Measurements from ENCODE around the gene GRID2IP. TPM values are rescaled to one million over a fixed set of nuclear protein-coding genes. Genes with fewer than 3 reads are reported as not detected.

The GRID2IP gene
- total RNA-seq, 3 donors from 2014 or later = 0.41 to 1.0 (median 0.58) TPM

- Histone ChIP-seq H3K9me3 (no peaks in the 10 kb centered on the region), H3K36me3 (ENCODE audit: low read depth) (no peaks in the 10 kb centered on the region), H3K4me3 (no peak overlapping the region), H3K4me1 (ENCODE audit: low read depth) (no peaks in the 10 kb centered on the region)
- intact Hi-C loops (cut with DNase I, micrococcal nuclease) = no loop called here
- no peak for TF ChIP-seq CTCF (IDR thresholded peaks at IDR 0.05)
- ATAC-seq = no peak
- no peak for DNase-seq
Measured at GRCh38 chr7:6495597-6496262, 55.5 kb downstream of the GRID2IP start.

- Histone ChIP-seq H3K4me1 (ENCODE audit: low read depth) (no peaks in the 10 kb centered on the region), H3K9me3 (no peaks in the 10 kb centered on the region), H3K36me3 (ENCODE audit: low read depth) (no peaks in the 10 kb centered on the region), H3K4me3 (no peak overlapping the region)
- TF ChIP-seq CTCF (IDR thresholded peaks at IDR 0.05) = no peak
- DNase-seq (peak in 1 of 3 donors; percentile 7), ATAC-seq (no peak)
- intact Hi-C loops (cut with DNase I, micrococcal nuclease) = no loop called here
Measured at GRCh38 chr7:6494365-6494764, 56.9 kb downstream of the GRID2IP start.

- intact Hi-C loops (cut with DNase I, micrococcal nuclease) = no loop called here
- TF ChIP-seq CTCF (IDR thresholded peaks at IDR 0.05) = no peak
- Histone ChIP-seq H3K4me1 (ENCODE audit: low read depth) (no peaks in the 10 kb centered on the region), H3K9me3 (no peaks in the 10 kb centered on the region), H3K4me3 (no peak overlapping the region), H3K36me3 (ENCODE audit: low read depth) (no peaks in the 10 kb centered on the region)
- ATAC-seq = no peak
- DNase-seq = no peak
Measured at GRCh38 chr7:6491194-6491593, 60.1 kb downstream of the GRID2IP start.

- Histone ChIP-seq H3K4me1 (ENCODE audit: low read depth) (peaks cover 4% of the 10 kb centered on the region), H3K4me3 (no peak overlapping the region), H3K36me3 (ENCODE audit: low read depth) (no peaks in the 10 kb centered on the region), H3K9me3 (no peaks in the 10 kb centered on the region)
- DNase-seq = no peak
- no peak for TF ChIP-seq CTCF (IDR thresholded peaks at IDR 0.05)
- no peak for ATAC-seq
- intact Hi-C loops (cut with DNase I, micrococcal nuclease) = no loop called here
Measured at GRCh38 chr7:6489612-6490011, 61.6 kb downstream of the GRID2IP start.

- ATAC-seq (no peak), DNase-seq (no peak)
- no peak for TF ChIP-seq CTCF (IDR thresholded peaks at IDR 0.05)
- no peaks in the 10 kb centered on the region for H3K36me3 ChIP-seq (ENCODE audit: low read depth)
- no peak overlapping the region for H3K4me3 ChIP-seq
- intact Hi-C loops (cut with DNase I, micrococcal nuclease) = no loop called here
- peaks cover 10% of the 10 kb centered on the region for H3K4me1 ChIP-seq (ENCODE audit: low read depth)
- no peaks in the 10 kb centered on the region for H3K9me3 ChIP-seq
Measured at GRCh38 chr7:6487184-6487545, 64.1 kb downstream of the GRID2IP start.

Data from mucosa of descending colon (tissue), 3 donors.